HG03103 (cell line): ENCODE data around the gene DNAJC5.
"Not testable (repeated sequence)": the region's sequence is repeated elsewhere in the genome, so short reads cannot be mapped to it uniquely, and the experiment has no call there.

Source experiments
- ATAC-seq: cut with Tn5 transposase; IDR thresholded peaks from one replicate; pipeline ENCODE4 v1.9.1; 2021; ENCODE audit warnings: low read depth; ENCODE audit not compliant: unreplicated experiment

Gene DNAJC5

GRCh38 chr20:63963784-63964301 lies 68.9 kb downstream of the DNAJC5 start:
- no peak for ATAC-seq

DNA sequence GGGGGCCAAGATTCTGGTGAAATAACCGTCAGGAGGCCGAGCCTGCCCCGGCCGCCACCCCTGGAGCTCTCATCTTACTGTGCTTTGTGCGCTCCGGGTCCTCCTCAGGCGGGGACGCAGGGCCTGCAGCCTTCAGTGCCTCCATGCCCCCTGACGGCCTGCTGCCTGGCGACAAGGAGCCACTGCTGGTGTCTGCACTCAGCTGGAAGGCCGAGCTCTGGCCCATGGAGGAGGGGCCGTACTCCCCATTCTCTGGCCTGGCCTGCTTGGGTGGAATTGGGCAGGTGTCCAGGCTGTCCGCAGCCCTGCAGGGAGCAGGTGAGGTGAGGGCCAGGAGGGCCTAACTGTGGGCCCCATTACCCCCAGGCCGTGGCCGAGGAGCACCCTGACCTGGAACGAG lies 69.5 kb downstream of the DNAJC5 start:
- no peak for ATAC-seq

DNA sequence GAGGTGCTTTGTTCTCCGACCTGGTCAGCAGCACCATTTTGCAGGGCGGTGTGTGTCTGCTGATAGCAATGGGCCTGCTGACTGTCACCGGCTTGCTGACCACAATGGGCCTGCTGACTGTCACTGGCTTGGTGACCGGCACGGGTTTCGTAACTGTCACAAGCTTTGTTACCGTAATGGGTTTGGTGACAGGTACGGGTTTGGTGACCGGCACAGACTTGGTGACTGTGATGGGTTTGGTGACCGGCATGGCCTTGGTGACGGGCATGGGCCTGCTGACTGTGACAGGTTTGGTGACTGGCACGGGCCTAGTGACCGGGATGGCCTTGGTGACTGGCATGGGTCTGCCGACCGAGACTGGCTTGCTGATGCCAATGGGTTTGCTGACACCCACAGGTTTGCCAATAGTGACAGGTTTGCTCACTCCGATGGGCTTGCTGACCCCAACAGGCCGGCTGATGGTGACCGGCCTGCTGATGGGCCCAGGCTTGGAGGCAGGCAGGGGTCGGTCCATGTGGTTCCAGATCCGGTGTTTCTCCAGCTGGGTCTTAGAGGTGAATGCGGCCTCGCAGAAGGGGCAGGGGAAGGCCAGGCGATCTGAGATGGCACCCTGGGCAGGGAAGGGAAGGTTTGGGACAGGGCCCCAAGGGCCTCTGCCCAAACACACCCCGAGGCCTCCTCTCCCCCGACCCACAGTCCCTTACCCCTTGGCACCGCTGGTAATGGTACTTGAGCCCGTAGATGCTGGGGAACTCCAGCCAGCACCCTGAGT lies 71.4 kb downstream of the DNAJC5 start:
- ATAC-seq, result no peak

- ATAC-seq, result no peak
Observed at GRCh38 chr20:63966944-63967322, 72.0 kb downstream of the DNAJC5 start.

DNA sequence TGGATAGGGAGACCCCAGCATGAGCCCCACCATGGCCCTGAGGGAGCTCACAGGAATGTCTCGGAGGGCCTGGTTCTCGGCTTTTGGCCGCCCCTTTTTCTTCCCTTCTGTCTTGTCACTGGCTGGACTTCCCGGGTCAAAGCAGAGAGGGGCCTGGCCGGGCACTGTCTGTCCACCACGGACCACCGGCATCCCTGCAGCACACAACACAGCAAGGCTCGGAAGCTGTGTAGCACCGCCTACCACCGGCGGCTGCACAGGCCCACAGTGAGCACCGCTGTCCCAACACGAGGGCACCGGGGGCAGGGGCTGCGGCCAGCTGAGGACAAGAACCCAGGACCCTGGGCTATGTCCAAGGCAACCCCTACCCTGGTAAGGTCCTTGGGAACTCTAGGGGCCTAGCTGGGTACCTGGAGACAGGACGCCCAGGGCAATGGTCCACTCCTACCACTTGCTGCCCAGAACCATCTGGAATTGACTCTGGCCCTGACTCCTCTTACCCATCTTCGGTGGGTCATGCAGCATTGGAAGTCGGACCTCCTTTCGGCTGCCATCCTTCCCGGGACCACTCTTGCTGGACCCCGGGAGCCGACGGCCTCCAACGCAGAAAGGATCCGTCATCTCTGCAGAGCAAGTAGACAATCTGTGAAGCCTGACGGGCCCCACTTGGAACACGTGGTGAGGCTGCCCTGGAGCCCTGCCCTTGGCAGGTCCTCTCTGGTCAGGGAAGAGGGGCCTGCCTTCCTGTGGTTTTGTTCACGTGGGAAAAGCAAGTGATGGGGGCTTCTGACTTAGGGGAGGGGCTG lies 72.6 kb downstream of the DNAJC5 start:
- ATAC-seq, result no peak

DNA sequence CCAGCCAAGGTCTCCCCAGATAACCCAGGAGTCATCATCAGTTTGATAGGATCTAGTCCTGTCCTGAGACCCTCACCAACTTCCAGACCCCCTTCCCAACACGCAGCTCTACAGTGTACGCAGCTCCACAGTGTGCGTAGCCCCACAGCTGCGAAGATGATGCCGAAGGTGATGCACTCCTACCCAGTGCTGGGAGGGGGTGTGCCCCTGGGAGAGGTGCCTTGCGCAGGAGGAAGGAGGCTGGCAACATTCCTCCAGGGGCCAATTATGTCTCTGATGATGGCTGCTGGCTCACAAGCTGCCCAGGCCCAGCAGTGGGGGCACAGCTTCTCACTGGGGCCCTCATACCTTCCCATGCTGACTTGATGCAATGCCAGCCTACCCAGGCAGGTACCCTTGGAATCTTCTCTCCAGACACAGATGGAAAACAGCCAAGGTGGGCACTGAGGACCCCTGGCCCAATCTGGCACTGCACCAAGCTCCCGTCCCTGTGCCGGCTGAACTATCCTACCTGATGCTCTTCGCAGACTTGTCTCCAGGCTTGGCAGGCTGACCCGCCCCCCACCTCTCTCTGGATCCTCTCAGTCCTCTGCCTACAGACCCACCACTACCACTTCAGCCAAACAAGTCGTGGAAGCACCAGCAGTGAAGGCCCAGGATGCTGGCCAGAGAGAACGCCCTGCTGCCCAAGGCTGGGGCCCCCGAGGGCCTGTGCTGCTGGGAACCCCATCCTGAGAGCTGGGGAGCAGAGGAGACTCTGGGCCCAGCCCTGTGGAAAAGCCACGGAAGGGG lies 73.4 kb downstream of the DNAJC5 start:
- ATAC-seq, result no peak

GRCh38 chr20:63968928-63969760 lies 74.2 kb downstream of the DNAJC5 start:
- ATAC-seq, result no peak

DNA sequence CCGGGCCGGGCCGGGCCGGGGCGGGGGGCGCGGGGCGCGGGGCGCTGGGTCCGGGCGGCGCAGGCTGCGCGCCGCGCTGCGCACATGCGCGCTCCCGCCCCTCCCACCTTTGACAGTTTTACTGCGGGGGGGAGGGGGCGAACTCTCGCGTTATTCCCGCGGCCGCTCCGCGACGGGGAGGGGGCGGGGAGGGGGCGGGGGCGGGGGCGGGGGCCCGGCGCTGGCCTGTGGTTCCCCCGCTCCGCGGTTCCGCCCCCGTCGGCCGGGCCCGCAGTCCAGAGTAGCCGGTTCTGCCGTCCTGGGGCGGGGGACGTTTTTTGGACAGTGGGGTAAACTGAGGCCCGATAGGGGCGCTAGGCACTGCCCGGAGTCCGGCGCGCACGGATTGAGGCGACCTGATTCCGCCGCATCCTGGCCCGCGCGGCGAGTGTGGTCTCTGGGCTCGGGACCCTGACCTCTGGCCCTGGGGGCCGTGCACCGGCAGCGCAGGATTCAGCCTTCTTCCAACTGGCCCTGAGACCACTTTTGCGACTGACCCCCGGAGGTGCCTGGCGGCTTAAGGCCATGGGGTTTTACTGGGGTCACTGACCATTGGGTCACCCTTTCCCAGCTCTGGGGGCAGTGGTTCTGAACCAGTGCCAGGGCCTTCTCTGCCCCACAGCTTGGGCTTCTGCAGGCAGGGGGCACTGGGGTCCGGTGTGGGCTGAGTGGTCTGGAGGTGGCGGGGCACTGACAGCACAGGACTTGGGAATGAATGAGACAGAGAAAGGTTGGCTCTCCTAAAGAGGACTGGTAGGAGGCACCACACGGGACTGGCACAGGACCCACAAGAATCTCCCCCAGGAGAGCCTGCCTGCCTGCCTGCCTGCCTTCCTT lies 75.2 kb downstream of the DNAJC5 start, which contains the start of gene ZNF512B:
Gene ZNF512B (minus strand): TSS at position 93 of the 876 bp plus-strand sequence. CDS start 1,980 bp downstream, outside the sequence.
- ATAC-seq, result no peak

DNA sequence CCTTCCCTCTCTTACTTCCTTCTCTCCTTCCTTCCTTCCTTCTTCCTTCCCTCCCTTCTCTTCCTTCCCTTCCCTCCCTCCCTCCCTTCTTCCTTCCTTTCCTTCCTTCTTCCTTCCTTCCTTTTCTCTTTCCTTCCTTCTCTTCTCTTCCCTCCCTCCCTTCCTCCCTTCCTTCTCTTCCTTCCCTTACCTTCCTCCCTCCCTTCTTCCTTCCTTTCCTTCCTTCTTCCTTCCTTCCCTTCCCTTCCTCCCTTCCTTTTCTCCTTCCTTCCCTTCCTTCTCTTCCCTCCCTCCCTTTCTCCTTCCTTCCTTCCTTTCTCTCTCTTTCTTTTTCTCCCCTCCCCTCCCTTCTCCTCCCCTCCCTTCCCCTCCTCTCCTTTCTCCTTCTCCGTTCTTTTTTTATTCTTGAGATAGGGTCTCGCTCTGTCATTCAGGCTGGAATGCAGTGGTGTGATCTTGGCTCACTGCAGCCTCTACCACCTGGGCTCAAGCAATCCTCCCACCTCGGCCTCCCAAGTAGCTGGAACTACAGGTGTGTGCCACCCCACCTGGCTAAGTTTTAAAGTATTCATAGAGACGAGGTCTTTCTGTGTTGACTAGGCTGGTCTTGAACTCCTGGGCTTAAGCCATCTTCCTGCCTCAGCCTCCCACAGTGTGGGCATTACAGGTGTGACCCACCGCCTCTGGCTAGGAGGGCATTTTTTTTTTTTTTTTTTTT lies 75.9 kb downstream of the DNAJC5 start:
- ATAC-seq, result no peak

GRCh38 chr20:63971960-63972311 lies 77.0 kb downstream of the DNAJC5 start:
- ATAC-seq, result not testable (repeated sequence)

GRCh38 chr20:63972312-63973159 lies 77.6 kb downstream of the DNAJC5 start:
- ATAC-seq, result no peak

GRCh38 chr20:63973160-63973479 lies 78.2 kb downstream of the DNAJC5 start:
- ATAC-seq, result no peak

DNA sequence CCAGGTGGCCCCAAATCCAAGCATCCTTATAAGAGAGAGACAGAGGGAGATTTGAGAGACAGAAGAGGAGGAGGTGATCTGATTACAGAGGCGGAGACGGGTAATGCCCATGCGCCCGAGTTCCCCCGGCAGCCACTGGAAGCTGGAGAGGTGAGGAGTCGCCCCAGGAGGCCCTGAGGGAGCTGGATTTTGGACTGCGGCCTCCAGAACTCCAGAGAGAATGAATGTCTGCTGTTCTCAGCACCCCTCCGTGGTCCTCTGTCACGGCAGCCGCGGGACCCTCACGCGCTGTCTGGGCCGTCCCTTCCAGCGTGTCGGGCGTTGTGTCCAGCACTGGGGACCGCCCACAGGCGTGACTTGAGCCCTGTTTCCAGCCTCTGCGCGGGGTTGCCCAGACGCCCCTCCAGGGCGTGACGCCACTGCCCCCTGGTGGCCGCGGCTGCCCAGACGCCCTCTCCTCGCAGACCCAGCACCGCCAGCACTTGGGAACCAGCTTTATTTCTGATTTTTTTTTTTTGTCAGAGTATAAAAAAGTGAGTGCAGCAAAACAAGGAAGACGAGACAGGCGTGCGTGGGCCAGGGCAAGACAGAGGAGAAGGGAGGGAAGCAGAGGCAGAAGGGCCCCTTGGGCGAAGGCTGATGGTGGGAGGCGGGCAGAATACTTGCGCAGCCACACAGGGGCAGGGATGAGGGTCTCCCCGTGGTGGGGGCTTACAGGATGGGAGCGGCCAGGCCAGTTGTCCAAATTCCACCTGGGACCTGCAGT lies 78.9 kb downstream of the DNAJC5 start:
- no peak for ATAC-seq

DNA sequence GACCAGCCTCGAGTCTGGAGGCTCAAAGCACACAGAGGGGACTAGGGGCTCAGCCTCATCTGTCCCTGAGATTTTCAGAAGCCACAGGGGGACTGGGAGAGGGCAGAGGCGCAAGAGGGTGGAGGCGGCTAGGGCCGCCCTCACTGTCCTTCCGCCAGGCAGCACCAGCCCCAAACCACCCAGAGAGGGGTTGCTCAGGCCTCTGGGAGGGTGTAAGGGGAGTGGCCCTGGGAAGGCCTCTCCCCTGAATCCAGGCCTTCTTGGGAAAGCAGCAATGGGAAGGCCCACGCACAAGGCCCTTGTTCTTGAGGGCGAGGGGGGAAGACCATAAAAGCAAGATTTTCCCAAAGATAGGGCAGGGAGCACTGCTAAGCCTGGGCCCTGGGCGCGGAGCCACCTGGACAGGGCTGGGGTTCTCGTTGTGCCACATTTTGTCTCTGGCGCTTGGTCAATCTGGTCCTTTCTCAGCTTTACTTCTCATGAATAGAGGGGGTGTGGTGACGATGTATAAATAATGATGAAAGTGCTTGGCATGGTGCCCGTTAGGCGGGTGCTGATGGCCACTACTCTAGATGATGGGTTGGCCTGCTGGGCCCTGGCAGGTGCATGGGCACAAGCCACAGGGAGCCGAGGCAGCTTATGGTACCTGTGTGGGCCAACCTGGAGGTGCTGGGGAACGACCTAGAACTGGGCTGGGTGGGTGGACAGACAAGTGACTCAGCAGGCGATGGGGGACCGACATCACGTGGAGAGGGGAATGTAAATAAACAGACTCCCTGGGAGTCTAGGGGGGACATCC lies 79.7 kb downstream of the DNAJC5 start:
- ATAC-seq, result no peak

DNA sequence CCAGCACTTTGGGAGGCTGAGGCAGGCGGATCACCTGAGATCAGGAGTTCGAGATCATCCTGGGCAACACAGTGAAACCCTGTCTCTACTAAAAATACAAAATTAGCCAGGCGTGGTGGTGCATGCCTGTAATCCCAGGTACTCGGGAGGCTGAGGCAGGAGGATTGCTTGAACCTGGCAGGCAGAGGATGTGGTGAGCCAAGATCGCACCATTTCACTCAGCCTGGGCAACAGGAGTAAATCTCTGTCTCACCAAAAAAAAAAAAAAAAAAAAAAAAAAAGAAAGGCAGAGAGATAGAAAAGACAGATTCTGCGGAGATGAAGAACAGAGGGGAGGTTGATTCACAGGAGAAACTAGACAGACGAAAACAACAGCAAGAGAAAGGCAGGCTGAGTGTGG lies 81.6 kb downstream of the DNAJC5 start:
- not testable (repeated sequence) for ATAC-seq
